ENCODE measurements around the gene SPATS2L. TPM values are rescaled to one million over a fixed set of nuclear protein-coding genes. Genes with fewer than 3 reads are reported as not detected.

Gene SPATS2L
- total RNA-seq, 1 experiment from 2014 or later = 112 TPM

DNA sequence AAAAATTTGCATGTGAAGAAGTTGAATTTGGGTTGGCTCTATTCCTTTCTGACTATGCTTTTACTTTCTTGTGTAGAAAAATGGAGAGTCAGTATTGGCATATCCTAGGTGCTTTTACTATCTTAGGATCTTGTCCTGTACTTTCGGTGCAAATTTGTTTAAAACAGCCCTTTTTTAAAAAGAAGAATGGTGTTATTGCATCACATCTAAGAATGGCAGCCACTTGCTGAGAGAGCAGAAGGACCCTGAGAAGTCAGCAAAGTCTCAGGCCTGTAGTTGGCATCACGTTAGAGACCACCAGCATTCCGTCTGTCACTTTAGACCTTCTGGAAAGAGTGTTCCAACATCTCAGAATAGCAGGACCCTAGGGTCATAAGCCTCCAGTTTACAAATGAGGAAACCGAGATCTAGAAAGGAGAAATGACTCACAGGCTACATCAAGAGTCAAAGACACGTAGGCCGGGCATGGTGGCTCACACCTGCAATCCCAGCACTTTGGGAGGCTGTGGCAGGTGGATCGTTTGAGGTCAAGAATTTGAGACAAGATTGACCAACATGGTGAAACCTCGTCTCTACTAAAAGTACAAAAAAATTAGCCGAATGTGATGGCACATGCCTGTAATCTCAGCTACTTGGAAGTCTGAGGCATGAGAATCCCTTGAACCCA is 42.5 kb downstream of the SPATS2L start:
- H3K4me3 Mint-ChIP-seq = no peak overlapping the region
- no peak overlapping the region; the same call in 1 of the 2 replicates for H3K27ac Mint-ChIP-seq

DNA sequence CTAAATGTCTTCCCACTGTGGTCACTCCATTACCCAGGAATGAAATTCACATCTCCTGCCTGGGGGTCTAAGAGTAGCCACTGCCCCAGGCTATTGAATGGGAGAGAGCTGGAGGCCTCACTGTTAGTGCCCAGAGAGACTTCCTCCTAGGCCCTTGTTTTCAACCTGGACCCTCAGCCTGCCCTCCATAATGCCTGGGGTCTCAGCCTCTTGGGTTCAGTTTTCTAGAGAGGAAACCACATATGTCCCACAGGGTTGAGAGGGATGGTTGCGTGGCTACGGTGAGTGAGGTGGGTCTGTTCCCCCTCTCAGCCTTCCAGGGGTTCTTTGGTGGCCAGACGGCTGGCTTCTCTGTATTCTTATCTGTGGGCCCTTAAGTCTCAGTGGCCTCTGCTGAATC is 43.4 kb downstream of the SPATS2L start:
- Mint-ChIP-seq H3K9me3 (peaks cover 11% of the 10 kb centered on the region; the same call in 1 of the 2 replicates), H3K27ac (peak overlapping the region; percentile 88), H3K4me1 (peaks cover 80% of the 10 kb centered on the region), H3K36me3 (peaks cover 26% of the 10 kb centered on the region), H3K4me3 (no peak overlapping the region), H3K27me3 (ENCODE audit: low read depth) (no peaks in the 10 kb centered on the region)
- ChIA-PET POLR2A (no interaction called here), CTCF (no interaction called here)
- ATAC-seq (no peak), DNase-seq (ENCODE audit: low spot score) (no peak)
- TF ChIP-seq, protein P1, sequence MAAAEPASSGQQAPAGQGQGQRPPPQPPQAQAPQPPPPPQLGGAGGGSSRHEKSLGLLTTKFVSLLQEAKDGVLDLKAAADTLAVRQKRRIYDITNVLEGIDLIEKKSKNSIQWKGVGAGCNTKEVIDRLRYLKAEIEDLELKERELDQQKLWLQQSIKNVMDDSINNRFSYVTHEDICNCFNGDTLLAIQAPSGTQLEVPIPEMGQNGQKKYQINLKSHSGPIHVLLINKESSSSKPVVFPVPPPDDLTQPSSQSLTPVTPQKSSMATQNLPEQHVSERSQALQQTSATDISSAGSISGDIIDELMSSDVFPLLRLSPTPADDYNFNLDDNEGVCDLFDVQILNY (CRISPR knock-in tag; IDR thresholded peaks at IDR 0.05) = no peak
- TF ChIP-seq TEAD4 (CRISPR knock-in tag; IDR thresholded peaks at IDR 0.05) = no peak
- TF ChIP-seq, protein P2, sequence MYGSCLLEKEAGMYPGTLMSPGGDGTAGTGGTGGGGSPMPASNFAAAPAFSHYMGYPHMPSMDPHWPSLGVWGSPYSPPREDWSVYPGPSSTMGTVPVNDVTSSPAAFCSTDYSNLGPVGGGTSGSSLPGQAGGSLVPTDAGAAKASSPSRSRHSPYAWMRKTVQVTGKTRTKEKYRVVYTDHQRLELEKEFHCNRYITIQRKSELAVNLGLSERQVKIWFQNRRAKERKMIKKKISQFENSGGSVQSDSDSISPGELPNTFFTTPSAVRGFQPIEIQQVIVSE (CRISPR knock-in tag; IDR thresholded peaks at IDR 0.05; ENCODE audit: borderline replicate concordance) = no peak
- TF ChIP-seq ESRRA (CRISPR knock-in tag; IDR thresholded peaks at IDR 0.05; ENCODE audit: borderline replicate concordance) = no peak
- TF ChIP-seq NR1H2 (CRISPR knock-in tag; IDR thresholded peaks at IDR 0.05) = no peak
- TF ChIP-seq, protein P3, sequence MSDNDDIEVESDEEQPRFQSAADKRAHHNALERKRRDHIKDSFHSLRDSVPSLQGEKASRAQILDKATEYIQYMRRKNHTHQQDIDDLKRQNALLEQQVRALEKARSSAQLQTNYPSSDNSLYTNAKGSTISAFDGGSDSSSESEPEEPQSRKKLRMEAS (CRISPR knock-in tag; IDR thresholded peaks at IDR 0.05) = no peak
- no peak for TF ChIP-seq NFYB (CRISPR knock-in tag; conservative IDR thresholded peaks at IDR 0.05; ENCODE audit: low read depth)
- no peak for TF ChIP-seq ZNF671 (CRISPR knock-in tag; IDR thresholded peaks at IDR 0.05)
- TF ChIP-seq, protein P4, sequence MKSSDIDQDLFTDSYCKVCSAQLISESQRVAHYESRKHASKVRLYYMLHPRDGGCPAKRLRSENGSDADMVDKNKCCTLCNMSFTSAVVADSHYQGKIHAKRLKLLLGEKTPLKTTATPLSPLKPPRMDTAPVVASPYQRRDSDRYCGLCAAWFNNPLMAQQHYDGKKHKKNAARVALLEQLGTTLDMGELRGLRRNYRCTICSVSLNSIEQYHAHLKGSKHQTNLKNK (CRISPR knock-in tag; IDR thresholded peaks at IDR 0.05) = no peak
- TF ChIP-seq, protein P5, sequence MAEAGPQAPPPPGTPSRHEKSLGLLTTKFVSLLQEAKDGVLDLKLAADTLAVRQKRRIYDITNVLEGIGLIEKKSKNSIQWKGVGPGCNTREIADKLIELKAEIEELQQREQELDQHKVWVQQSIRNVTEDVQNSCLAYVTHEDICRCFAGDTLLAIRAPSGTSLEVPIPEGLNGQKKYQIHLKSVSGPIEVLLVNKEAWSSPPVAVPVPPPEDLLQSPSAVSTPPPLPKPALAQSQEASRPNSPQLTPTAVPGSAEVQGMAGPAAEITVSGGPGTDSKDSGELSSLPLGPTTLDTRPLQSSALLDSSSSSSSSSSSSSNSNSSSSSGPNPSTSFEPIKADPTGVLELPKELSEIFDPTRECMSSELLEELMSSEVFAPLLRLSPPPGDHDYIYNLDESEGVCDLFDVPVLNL (CRISPR knock-in tag; IDR thresholded peaks at IDR 0.05; ENCODE audit: borderline replicate concordance, low read depth) = no peak
- TF ChIP-seq SOX15 (CRISPR knock-in tag; IDR thresholded peaks at IDR 0.05) = no peak
- TF ChIP-seq CREM (CRISPR knock-in tag; IDR thresholded peaks at IDR 0.05) = no peak
- no peak for TF ChIP-seq GRHL2 (CRISPR knock-in tag; IDR thresholded peaks at IDR 0.05; ENCODE audit: insufficient replicate concordance, severe bottlenecking)
- no peak for TF ChIP-seq OVOL2 (CRISPR knock-in tag; IDR thresholded peaks at IDR 0.05; ENCODE audit: borderline replicate concordance)
- no peak for TF ChIP-seq JAZF1 (CRISPR knock-in tag; IDR thresholded peaks at IDR 0.05)
- TF ChIP-seq, protein P6, sequence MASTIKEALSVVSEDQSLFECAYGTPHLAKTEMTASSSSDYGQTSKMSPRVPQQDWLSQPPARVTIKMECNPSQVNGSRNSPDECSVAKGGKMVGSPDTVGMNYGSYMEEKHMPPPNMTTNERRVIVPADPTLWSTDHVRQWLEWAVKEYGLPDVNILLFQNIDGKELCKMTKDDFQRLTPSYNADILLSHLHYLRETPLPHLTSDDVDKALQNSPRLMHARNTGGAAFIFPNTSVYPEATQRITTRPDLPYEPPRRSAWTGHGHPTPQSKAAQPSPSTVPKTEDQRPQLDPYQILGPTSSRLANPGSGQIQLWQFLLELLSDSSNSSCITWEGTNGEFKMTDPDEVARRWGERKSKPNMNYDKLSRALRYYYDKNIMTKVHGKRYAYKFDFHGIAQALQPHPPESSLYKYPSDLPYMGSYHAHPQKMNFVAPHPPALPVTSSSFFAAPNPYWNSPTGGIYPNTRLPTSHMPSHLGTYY (CRISPR knock-in tag; IDR thresholded peaks at IDR 0.05) = no peak
- TF ChIP-seq, protein P7, sequence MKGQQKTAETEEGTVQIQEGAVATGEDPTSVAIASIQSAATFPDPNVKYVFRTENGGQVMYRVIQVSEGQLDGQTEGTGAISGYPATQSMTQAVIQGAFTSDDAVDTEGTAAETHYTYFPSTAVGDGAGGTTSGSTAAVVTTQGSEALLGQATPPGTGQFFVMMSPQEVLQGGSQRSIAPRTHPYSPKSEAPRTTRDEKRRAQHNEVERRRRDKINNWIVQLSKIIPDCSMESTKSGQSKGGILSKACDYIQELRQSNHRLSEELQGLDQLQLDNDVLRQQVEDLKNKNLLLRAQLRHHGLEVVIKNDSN (CRISPR knock-in tag; IDR thresholded peaks at IDR 0.05) = no peak
- TF ChIP-seq, protein P8, sequence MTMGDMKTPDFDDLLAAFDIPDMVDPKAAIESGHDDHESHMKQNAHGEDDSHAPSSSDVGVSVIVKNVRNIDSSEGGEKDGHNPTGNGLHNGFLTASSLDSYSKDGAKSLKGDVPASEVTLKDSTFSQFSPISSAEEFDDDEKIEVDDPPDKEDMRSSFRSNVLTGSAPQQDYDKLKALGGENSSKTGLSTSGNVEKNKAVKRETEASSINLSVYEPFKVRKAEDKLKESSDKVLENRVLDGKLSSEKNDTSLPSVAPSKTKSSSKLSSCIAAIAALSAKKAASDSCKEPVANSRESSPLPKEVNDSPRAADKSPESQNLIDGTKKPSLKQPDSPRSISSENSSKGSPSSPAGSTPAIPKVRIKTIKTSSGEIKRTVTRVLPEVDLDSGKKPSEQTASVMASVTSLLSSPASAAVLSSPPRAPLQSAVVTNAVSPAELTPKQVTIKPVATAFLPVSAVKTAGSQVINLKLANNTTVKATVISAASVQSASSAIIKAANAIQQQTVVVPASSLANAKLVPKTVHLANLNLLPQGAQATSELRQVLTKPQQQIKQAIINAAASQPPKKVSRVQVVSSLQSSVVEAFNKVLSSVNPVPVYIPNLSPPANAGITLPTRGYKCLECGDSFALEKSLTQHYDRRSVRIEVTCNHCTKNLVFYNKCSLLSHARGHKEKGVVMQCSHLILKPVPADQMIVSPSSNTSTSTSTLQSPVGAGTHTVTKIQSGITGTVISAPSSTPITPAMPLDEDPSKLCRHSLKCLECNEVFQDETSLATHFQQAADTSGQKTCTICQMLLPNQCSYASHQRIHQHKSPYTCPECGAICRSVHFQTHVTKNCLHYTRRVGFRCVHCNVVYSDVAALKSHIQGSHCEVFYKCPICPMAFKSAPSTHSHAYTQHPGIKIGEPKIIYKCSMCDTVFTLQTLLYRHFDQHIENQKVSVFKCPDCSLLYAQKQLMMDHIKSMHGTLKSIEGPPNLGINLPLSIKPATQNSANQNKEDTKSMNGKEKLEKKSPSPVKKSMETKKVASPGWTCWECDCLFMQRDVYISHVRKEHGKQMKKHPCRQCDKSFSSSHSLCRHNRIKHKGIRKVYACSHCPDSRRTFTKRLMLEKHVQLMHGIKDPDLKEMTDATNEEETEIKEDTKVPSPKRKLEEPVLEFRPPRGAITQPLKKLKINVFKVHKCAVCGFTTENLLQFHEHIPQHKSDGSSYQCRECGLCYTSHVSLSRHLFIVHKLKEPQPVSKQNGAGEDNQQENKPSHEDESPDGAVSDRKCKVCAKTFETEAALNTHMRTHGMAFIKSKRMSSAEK (CRISPR knock-in tag; IDR thresholded peaks at IDR 0.05; ENCODE audit: borderline replicate concordance) = no peak
- no peak for TF ChIP-seq EMX1 (CRISPR knock-in tag; IDR thresholded peaks at IDR 0.05)
- TF ChIP-seq, protein P9, sequence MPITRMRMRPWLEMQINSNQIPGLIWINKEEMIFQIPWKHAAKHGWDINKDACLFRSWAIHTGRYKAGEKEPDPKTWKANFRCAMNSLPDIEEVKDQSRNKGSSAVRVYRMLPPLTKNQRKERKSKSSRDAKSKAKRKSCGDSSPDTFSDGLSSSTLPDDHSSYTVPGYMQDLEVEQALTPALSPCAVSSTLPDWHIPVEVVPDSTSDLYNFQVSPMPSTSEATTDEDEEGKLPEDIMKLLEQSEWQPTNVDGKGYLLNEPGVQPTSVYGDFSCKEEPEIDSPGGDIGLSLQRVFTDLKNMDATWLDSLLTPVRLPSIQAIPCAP (CRISPR knock-in tag; IDR thresholded peaks at IDR 0.05) = no peak

More for the DNA sequence above, 42.5 kb downstream of the SPATS2L start:
- peaks cover 14% of the 10 kb centered on the region for H3K9me3 Mint-ChIP-seq
- ChIA-PET CTCF (no interaction called here), POLR2A (no interaction called here)
- H3K4me1 Mint-ChIP-seq = peaks cover 77% of the 10 kb centered on the region
- peaks cover 33% of the 10 kb centered on the region for H3K36me3 Mint-ChIP-seq
- DNase-seq (ENCODE audit: low spot score) (no peak), ATAC-seq (no peak)
- TF ChIP-seq ZNF219 (CRISPR knock-in tag; IDR thresholded peaks at IDR 0.05; ENCODE audit: borderline replicate concordance) (no peak), TP53 (CRISPR knock-in tag; IDR thresholded peaks at IDR 0.05) (no peak), SMAD3 (CRISPR knock-in tag; IDR thresholded peaks at IDR 0.05; ENCODE audit: borderline replicate concordance) (no peak), ZNF416 (CRISPR knock-in tag; IDR thresholded peaks at IDR 0.05) (no peak)
- no peaks in the 10 kb centered on the region for H3K27me3 Mint-ChIP-seq (ENCODE audit: low read depth)
